ENCODE results near the gene RAPGEF1. TPM values are rescaled to one million over a fixed set of nuclear protein-coding genes. Genes with fewer than 3 reads are reported as not detected.

Gene RAPGEF1
- total and polyA plus RNA-seq, 2 experiments from 2014 or later: 9.9 to 82.8 TPM

DNA sequence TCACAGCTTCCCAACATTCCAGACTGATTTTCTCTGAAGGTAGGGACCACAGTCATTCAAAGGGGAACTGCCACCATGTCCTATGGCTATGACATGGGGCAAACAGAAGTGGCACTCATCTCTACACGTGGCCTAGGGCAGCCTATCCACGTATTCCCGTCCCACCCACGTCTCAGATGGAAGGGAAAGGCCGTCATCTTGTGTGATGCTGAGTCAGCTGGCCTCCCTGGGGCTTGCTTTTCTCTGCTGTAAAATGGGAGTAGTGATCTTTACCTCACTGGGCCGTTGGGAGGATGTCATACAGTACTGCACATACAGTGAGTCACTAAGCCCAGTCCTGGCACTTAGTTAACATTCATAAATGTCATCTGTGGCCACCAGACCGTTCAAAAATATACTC is 72.3 kb downstream of the RAPGEF1 start (continued):
- TF ChIP-seq, protein P1, sequence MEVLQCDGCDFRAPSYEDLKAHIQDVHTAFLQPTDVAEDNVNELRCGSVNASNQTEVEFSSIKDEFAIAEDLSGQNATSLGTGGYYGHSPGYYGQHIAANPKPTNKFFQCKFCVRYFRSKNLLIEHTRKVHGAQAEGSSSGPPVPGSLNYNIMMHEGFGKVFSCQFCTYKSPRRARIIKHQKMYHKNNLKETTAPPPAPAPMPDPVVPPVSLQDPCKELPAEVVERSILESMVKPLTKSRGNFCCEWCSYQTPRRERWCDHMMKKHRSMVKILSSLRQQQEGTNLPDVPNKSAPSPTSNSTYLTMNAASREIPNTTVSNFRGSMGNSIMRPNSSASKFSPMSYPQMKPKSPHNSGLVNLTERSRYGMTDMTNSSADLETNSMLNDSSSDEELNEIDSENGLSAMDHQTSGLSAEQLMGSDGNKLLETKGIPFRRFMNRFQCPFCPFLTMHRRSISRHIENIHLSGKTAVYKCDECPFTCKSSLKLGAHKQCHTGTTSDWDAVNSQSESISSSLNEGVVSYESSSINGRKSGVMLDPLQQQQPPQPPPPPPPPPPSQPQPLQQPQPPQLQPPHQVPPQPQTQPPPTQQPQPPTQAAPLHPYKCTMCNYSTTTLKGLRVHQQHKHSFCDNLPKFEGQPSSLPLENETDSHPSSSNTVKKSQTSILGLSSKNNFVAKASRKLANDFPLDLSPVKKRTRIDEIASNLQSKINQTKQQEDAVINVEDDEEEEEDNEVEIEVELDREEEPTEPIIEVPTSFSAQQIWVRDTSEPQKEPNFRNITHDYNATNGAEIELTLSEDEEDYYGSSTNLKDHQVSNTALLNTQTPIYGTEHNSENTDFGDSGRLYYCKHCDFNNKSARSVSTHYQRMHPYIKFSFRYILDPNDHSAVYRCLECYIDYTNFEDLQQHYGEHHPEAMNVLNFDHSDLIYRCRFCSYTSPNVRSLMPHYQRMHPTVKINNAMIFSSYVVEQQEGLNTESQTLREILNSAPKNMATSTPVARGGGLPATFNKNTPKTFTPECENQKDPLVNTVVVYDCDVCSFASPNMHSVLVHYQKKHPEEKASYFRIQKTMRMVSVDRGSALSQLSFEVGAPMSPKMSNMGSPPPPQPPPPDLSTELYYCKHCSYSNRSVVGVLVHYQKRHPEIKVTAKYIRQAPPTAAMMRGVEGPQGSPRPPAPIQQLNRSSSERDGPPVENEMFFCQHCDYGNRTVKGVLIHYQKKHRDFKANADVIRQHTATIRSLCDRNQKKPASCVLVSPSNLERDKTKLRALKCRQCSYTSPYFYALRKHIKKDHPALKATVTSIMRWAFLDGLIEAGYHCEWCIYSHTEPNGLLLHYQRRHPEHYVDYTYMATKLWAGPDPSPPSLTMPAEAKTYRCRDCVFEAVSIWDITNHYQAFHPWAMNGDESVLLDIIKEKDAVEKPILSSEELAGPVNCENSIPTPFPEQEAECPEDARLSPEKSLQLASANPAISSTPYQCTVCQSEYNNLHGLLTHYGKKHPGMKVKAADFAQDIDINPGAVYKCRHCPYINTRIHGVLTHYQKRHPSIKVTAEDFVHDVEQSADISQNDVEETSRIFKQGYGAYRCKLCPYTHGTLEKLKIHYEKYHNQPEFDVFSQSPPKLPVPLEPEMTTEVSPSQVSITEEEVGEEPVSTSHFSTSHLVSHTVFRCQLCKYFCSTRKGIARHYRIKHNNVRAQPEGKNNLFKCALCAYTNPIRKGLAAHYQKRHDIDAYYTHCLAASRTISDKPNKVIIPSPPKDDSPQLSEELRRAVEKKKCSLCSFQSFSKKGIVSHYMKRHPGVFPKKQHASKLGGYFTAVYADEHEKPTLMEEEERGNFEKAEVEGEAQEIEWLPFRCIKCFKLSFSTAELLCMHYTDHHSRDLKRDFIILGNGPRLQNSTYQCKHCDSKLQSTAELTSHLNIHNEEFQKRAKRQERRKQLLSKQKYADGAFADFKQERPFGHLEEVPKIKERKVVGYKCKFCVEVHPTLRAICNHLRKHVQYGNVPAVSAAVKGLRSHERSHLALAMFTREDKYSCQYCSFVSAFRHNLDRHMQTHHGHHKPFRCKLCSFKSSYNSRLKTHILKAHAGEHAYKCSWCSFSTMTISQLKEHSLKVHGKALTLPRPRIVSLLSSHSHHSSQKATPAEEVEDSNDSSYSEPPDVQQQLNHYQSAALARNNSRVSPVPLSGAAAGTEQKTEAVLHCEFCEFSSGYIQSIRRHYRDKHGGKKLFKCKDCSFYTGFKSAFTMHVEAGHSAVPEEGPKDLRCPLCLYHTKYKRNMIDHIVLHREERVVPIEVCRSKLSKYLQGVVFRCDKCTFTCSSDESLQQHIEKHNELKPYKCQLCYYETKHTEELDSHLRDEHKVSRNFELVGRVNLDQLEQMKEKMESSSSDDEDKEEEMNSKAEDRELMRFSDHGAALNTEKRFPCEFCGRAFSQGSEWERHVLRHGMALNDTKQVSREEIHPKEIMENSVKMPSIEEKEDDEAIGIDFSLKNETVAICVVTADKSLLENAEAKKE (CRISPR knock-in tag; IDR thresholded peaks at IDR 0.05): no peak
- TF ChIP-seq STAT1 (IDR thresholded peaks at IDR 0.05; ENCODE audit: unreplicated experiment): no peak

DNA sequence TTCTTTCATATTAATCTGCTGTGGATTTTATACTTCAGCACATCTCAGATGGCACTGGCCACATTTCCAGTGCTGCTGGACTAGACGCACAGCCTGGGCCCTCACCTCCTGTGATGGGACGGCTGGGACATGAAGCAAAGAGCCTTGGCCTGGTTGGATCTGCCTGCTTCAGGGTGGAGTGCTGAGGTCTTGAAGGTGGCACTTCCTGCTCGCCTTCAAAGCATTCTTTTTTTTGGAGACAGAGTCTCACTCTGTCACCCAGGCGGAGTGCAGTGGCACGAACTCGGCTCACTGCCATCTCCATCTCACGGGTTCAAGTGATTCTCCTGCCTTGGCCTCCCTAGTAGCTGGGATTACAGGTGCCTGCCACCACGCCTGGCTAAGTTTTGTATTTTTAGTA is 73.1 kb downstream of the RAPGEF1 start:
- Mint-ChIP-seq H3K4me1 (peaks cover 49% of the 10 kb centered on the region), H3K36me3 (ENCODE audit: low read depth) (peaks cover 34% of the 10 kb centered on the region), H3K4me3 (no peak overlapping the region), H3K9me3 (peaks cover 19% of the 10 kb centered on the region), H3K27me3 (ENCODE audit: insufficient read depth, low read depth, poor library complexity) (peaks cover 2% of the 10 kb centered on the region), H3K27ac (no peak overlapping the region)
- Histone ChIP-seq H3K27ac (ENCODE audit: low read depth) (no peak overlapping the region), H3K4me2 (no peak overlapping the region), H4K20me1 (replicated peaks; ENCODE audit: insufficient read depth) (no peaks in the 10 kb centered on the region), H3F3A (replicated peaks; ENCODE audit: low read depth) (peaks cover 6% of the 10 kb centered on the region; the same call in 1 of the 2 replicates), H3K27me3 (ENCODE audit: insufficient read depth) (no peaks in the 10 kb centered on the region), H3K79me2 (replicated peaks; ENCODE audit: insufficient read depth) (peaks cover 84% of the 10 kb centered on the region), H3K9me2 (ENCODE audit: insufficient read depth) (no peaks in the 10 kb centered on the region), H3K4me3 (no peak overlapping the region), H3K36me3 (ENCODE audit: insufficient read depth) (peaks cover 5% of the 10 kb centered on the region), H3K4me1 (ENCODE audit: insufficient read depth) (peaks cover 47% of the 10 kb centered on the region), H2AFZ (no peak overlapping the region)
- DNase-seq (ENCODE audit: low spot score) (no peak), ATAC-seq (no peak)
- TF ChIP-seq, protein P2, sequence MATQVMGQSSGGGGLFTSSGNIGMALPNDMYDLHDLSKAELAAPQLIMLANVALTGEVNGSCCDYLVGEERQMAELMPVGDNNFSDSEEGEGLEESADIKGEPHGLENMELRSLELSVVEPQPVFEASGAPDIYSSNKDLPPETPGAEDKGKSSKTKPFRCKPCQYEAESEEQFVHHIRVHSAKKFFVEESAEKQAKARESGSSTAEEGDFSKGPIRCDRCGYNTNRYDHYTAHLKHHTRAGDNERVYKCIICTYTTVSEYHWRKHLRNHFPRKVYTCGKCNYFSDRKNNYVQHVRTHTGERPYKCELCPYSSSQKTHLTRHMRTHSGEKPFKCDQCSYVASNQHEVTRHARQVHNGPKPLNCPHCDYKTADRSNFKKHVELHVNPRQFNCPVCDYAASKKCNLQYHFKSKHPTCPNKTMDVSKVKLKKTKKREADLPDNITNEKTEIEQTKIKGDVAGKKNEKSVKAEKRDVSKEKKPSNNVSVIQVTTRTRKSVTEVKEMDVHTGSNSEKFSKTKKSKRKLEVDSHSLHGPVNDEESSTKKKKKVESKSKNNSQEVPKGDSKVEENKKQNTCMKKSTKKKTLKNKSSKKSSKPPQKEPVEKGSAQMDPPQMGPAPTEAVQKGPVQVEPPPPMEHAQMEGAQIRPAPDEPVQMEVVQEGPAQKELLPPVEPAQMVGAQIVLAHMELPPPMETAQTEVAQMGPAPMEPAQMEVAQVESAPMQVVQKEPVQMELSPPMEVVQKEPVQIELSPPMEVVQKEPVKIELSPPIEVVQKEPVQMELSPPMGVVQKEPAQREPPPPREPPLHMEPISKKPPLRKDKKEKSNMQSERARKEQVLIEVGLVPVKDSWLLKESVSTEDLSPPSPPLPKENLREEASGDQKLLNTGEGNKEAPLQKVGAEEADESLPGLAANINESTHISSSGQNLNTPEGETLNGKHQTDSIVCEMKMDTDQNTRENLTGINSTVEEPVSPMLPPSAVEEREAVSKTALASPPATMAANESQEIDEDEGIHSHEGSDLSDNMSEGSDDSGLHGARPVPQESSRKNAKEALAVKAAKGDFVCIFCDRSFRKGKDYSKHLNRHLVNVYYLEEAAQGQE (IDR thresholded peaks at IDR 0.05; ENCODE audit: unreplicated experiment): no peak
- TF ChIP-seq EZH2 (IDR thresholded peaks at IDR 0.05; ENCODE audit: low read depth, unreplicated experiment) (no peak), JUNB (IDR thresholded peaks at IDR 0.05; ENCODE audit: unreplicated experiment) (no peak), ZNF331 (CRISPR knock-in tag; IDR thresholded peaks at IDR 0.05; ENCODE audit: low read depth) (no peak)
- TF ChIP-seq, protein P1 (CRISPR knock-in tag; IDR thresholded peaks at IDR 0.05): no peak
